Activated naive CD4-positive, alpha-beta T cell treated with anti-CD3 and anti-CD28 coated beads, Interleukin-2, amount 10 ng/mL, durations not matched to agents 7 days and 5 days (primary cell): ENCODE results near the gene ZXDC.

Experiments used
- CTCF ChIA-PET: fragments of 350-600 bp; sonication (Branson Sonifier 250); formaldehyde crosslinking; loops from one replicate; lab custom pipeline; 2021; ENCODE audit warnings: antibody characterized with exemption; lab: Charles Lee
- DNase-seq: peaks from one replicate; pipeline ENCODE4 v3.0.0-alpha.2; 2020
- H3K27ac Mint-ChIP-seq: one replicate; pipeline ENCODE4 v1.8.0; 2021; ENCODE audit warnings: mild to moderate bottlenecking, moderate library complexity, mixed read lengths
- H3K27me3 Mint-ChIP-seq: one replicate; pipeline ENCODE4 v1.8.0; 2021; ENCODE audit warnings: mild to moderate bottlenecking, mixed read lengths
- H3K36me3 Mint-ChIP-seq: one replicate; pipeline ENCODE4 v1.8.0; 2021; ENCODE audit warnings: mixed read lengths
- H3K4me1 Mint-ChIP-seq: one replicate; pipeline ENCODE4 v1.8.0; 2021; ENCODE audit warnings: mixed read lengths
- H3K4me3 Mint-ChIP-seq: one replicate; pipeline ENCODE4 v1.8.0; 2021; ENCODE audit warnings: mild to moderate bottlenecking, moderate library complexity, mixed read lengths
- H3K9me3 Mint-ChIP-seq: one replicate; pipeline ENCODE4 v1.8.0; 2021; ENCODE audit warnings: mixed read lengths

Gene ZXDC

DNA sequence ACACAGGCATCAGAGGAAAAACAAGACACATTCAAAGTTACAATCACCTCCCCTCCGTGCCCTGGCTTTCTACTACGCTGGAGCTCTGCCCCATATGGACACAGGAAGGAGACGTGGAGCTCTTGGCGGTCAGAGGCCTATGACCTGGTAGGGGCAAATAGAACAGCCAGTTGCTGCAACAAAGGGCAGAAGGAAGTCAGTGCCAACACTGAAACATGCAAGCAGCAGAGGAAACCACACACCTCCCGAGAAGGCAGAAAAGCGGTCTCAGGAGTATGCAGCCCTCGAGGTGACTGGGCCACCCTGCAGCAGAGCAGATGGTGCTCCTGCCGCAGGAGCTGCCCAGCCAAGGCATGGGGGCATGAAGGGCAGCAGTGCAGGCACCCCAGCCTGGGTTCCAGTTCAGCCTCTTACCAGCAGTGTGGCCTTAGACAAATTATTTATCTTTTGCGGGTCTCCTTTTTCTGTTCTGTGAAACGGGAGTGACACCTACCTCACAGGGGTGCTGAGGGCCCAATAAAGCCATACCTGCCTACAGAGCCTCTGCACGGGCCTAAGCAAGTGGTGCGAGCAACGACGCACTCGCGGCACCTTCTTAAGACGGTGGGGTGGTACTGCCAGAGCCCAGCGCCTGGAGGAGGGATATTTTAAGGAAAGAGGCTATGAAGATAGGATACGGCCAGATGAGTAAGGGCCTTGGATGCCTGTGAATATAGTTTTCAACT, 8.6 kb downstream of the ZXDC start:
- no peak overlapping the region for H3K4me3 Mint-ChIP-seq
- peaks cover 63% of the 10 kb centered on the region for H3K36me3 Mint-ChIP-seq
- H3K27ac Mint-ChIP-seq: no peak overlapping the region
- H3K4me1 Mint-ChIP-seq: peaks cover 20% of the 10 kb centered on the region
- no peak for DNase-seq
- no peaks in the 10 kb centered on the region for H3K27me3 Mint-ChIP-seq
- CTCF ChIA-PET: no interaction called here
- no peaks in the 10 kb centered on the region for H3K9me3 Mint-ChIP-seq

DNA sequence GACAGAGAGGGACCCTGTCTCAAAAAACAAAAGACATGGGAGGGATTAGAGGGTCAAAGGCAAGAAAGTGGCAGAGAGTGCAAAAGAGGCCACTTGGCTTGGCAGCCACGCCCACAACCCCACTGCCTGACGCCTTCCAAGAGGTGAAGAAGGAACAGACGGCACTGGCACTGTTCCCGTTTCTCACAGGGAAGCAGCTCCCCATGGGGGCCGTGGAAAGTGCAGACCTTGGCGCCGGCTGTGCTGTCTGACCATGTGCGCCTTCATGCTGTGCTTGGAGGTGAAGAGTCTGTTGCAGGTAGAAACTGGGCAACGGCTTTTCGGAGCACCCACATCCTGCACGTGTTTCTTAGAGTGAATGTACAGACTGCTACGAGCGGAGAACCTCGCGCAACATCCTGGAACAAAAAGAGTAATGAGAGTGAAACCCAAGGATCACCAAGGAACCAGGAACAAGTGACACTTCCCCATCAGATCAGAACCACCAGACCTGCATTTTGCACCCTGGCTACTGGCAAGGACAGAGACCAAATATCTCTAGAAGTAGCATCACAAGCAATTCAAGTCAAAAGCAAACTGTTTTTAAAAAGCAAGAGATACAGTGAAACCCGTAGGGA, 9.7 kb downstream of the ZXDC start:
- H3K4me1 Mint-ChIP-seq: peaks cover 15% of the 10 kb centered on the region
- H3K9me3 Mint-ChIP-seq: no peaks in the 10 kb centered on the region
- no peak for DNase-seq
- CTCF ChIA-PET: no interaction called here
- no peak overlapping the region for H3K4me3 Mint-ChIP-seq
- H3K27ac Mint-ChIP-seq: no peak overlapping the region
- H3K36me3 Mint-ChIP-seq: peaks cover 68% of the 10 kb centered on the region
- no peaks in the 10 kb centered on the region for H3K27me3 Mint-ChIP-seq

DNA sequence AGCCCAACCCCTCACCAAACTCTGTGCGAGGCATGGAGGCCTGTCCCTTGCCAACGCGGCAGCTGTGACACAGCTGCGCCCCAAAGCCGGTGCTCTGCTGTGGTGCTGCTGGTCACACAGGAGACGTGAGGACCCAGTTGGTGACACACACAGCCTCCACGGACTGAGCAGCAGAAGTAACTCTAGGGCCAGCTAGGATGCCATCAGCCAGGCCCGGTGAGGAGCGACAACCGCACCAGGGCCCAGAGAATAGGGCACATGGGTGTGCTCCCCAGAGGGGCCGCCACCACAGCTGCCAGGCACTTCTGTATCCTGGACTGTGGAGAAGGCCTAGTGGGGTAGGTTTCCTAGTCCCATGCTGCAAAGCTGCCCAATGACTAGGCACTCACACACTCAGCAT, 10.7 kb downstream of the ZXDC start:
- CTCF ChIA-PET: no interaction called here
- peaks cover 67% of the 10 kb centered on the region for H3K36me3 Mint-ChIP-seq
- no peak overlapping the region for H3K4me3 Mint-ChIP-seq
- H3K27me3 Mint-ChIP-seq: no peaks in the 10 kb centered on the region
- no peak for DNase-seq
- H3K9me3 Mint-ChIP-seq: no peaks in the 10 kb centered on the region
- no peak overlapping the region for H3K27ac Mint-ChIP-seq
- H3K4me1 Mint-ChIP-seq: peaks cover 14% of the 10 kb centered on the region

DNA sequence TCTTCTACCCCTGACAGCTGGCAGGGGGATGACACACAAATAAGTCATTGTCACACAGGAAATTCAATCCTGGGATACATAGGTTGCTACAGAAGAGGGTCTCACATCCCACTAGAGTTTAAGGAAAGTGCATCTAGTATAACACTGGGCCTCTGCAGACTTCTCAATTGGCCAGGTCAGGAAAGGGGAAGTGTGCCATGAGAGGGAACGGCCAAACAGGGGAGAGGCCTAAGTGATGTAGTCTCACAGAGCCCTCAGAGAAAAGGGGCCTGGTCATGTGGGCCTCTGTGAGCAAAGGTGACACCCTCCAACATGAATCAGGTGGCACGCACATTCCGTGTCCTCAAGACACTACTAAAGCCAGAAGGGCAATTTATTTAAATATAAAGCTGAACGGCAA, 11.2 kb downstream of the ZXDC start:
- H3K27me3 Mint-ChIP-seq: no peaks in the 10 kb centered on the region
- peaks cover 11% of the 10 kb centered on the region for H3K4me1 Mint-ChIP-seq
- H3K36me3 Mint-ChIP-seq: peaks cover 62% of the 10 kb centered on the region
- CTCF ChIA-PET: no interaction called here
- H3K4me3 Mint-ChIP-seq: no peak overlapping the region
- DNase-seq: no peak
- no peaks in the 10 kb centered on the region for H3K9me3 Mint-ChIP-seq
- no peak overlapping the region for H3K27ac Mint-ChIP-seq

DNA sequence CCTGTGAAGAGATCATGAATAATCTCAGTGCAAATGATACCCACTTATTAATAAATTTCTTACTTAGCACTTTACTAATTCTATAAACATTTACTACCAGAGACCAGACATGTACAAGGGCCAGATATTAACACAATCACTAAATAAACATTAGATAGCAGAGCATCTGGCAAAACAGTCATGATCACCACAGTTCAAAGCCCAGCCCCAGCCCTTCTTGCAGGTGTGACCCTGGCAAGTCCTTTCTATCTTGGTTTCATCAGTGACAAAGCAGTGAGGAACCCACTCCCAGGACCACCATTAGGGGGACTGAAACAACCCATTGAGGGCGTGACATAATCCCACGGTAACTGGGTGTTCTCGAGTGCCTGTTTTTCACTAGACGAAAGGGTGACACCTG, 11.6 kb downstream of the ZXDC start:
- no peaks in the 10 kb centered on the region for H3K9me3 Mint-ChIP-seq
- no peak overlapping the region for H3K27ac Mint-ChIP-seq
- no peaks in the 10 kb centered on the region for H3K27me3 Mint-ChIP-seq
- CTCF ChIA-PET: no interaction called here
- no peak for DNase-seq
- peaks cover 58% of the 10 kb centered on the region for H3K36me3 Mint-ChIP-seq
- peaks cover 10% of the 10 kb centered on the region for H3K4me1 Mint-ChIP-seq
- H3K4me3 Mint-ChIP-seq: no peak overlapping the region

DNA sequence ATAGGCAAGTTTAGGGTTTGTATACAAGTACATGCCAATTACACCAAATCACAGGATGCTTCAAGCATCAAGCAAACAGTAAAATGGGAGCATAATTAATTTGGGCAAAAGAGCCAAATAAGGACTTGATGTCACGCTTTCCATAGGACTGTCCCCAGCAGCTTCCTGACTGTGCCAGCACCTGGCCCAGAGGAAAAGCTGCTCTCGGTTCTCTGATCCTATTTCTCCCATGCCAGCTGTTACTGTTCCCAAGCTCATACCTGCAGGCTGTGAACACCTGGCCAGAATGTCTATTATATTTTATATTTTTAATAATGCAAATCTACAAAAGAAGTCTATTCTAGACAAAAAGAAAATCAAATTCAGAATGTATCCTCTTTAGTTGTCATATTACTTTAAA, 12.2 kb downstream of the ZXDC start:
- Mint-ChIP-seq H3K4me3 (no peak overlapping the region), H3K36me3 (peaks cover 54% of the 10 kb centered on the region), H3K9me3 (no peaks in the 10 kb centered on the region), H3K4me1 (peaks cover 10% of the 10 kb centered on the region), H3K27me3 (no peaks in the 10 kb centered on the region), H3K27ac (no peak overlapping the region)
- no peak for DNase-seq
- CTCF ChIA-PET: no interaction called here

DNA sequence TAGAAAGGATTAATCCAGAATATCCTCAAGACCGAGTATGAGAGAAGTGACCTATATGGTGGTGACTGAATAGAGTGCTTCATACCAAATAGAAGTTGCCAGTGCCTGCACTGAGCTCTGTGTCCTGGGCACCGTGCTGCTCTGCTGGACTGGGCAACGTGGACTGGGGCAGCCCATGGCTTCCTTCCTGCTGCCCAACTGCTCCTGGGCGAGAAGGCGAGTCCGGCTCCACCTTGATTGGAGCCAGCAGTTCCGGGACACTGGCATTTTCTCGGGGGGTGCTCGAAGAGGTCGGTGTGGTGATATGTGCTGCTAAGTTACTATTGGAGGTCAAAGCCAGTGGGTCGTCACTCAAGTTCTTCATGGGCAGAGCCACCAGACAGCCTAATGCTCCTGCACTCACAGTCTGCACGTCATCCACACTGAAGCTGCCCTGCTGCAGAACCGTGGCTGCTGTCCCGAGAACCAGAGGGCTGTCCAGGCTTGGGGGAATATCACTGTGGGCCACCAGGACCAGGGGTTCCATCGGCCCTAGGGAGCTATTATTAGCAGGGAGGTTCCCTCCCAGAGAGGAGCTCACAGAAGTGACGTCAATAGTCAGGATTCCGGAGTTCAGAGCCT, 14.1 kb downstream of the ZXDC start:
- CTCF ChIA-PET: no interaction called here
- Mint-ChIP-seq H3K27ac (no peak overlapping the region), H3K27me3 (no peaks in the 10 kb centered on the region), H3K4me3 (no peak overlapping the region), H3K4me1 (peaks cover under 1% of the 10 kb centered on the region), H3K9me3 (no peaks in the 10 kb centered on the region), H3K36me3 (peaks cover 56% of the 10 kb centered on the region)
- DNase-seq: no peak

DNA sequence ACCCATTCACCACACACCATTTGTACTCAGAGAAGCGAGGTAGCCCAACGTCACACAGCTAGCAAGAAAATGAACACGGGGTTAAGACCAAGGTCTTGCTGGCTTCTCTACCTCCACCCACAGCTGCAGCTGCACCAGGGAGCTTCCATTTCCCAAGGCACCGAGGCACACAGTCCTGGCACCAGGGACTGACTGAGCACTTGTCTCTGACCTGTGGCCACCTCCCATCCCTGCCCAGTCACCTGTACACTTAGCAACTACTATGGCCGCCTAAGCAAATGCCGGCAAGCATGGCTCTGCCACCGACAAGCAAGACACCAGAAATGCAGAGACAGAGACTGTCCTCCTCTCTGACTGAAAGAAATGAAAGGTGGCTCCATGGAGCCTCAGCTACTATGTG, 15.3 kb downstream of the ZXDC start:
- Mint-ChIP-seq H3K9me3 (no peaks in the 10 kb centered on the region), H3K27ac (no peak overlapping the region), H3K27me3 (no peaks in the 10 kb centered on the region), H3K4me1 (no peaks in the 10 kb centered on the region), H3K4me3 (no peak overlapping the region), H3K36me3 (peaks cover 51% of the 10 kb centered on the region)
- CTCF ChIA-PET: no interaction called here
- no peak for DNase-seq

DNA sequence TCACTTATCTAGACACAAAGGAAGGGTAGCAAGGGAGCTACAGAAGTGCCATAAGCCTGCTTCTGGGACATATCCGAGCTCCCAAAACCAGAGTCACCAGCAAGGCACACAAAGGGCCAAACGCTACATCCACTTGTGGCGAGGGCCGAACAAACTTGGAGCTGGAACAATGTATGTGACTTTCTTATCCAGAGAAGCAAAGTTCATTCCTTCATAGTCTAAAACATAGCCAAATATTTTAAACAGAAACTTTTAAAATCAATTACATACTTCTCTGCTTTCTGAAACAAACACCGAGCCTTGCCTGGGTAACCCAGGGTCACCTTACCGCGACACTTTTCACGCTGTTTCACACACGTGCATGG, 15.9 kb downstream of the ZXDC start:
- Mint-ChIP-seq H3K27me3 (no peaks in the 10 kb centered on the region), H3K4me3 (no peak overlapping the region), H3K36me3 (peaks cover 50% of the 10 kb centered on the region), H3K9me3 (no peaks in the 10 kb centered on the region), H3K27ac (no peak overlapping the region), H3K4me1 (no peaks in the 10 kb centered on the region)
- CTCF ChIA-PET: no interaction called here
- DNase-seq: no peak

DNA sequence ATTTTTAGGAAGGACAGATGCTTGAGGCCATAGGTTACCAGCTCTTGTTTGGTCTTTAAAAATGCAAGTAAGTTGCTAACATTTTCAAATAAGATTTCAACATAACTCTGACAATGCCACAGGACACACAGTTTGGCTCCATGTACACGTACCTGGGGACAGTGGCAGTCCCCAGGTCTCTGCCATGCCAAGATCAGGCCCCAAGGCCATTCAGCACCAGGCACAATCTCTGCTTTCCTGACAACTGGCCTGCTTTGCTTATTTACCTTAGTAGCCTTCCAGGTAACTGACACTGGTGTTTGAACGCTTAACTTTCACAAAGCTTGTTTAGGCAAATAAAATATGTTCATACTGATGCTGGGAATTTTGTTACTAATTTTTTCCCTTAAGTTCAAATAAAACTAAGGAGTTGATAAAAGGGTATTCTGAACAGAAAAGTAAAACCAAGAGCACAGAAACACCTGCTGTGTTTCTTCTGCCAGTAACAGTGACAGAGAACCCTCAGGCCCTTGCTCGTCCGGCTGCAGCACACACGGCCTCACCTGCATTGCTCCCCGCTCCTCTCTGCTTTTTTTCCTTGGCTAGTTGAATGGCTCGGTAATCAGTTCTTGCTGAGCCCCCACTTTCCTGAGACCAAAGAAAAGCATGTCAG, 16.5 kb downstream of the ZXDC start:
- no peaks in the 10 kb centered on the region for H3K9me3 Mint-ChIP-seq
- H3K27ac Mint-ChIP-seq: no peak overlapping the region
- no peak overlapping the region for H3K4me3 Mint-ChIP-seq
- H3K4me1 Mint-ChIP-seq: no peaks in the 10 kb centered on the region
- peaks cover 51% of the 10 kb centered on the region for H3K36me3 Mint-ChIP-seq
- CTCF ChIA-PET: no interaction called here
- no peaks in the 10 kb centered on the region for H3K27me3 Mint-ChIP-seq
- no peak for DNase-seq

DNA sequence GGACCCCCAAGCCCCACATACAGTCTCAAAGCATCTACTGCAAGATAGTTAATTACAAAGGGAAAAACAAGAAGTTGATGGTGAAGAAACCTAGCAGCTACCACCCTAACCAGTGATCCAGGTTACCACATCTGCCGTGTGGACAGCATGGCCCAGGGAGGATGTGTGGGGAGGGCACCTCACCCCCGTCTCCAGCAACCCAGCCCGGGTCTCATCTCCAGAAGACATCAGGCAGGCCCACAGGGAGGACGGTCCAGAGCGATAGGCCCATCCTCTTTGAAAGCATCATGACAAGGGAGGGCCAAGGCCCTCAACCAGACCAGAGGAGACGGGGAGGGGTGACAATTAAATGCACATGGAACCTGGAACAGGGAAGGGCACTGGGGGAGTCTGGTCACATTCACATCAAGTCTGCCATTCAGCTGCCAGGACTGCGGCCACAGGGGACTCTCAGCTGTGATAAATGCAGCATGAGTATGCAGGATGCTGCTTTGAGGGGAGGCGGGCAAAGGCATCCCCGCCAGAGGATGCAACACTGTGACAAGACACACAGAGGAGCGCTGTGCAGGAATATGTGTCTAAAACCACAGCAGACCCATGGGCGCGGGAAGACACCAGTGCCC, 18.8 kb downstream of the ZXDC start:
- Mint-ChIP-seq H3K4me1 (no peaks in the 10 kb centered on the region), H3K27me3 (no peaks in the 10 kb centered on the region), H3K4me3 (no peak overlapping the region), H3K27ac (no peak overlapping the region), H3K36me3 (peaks cover 40% of the 10 kb centered on the region), H3K9me3 (no peaks in the 10 kb centered on the region)
- CTCF ChIA-PET: no interaction called here
- no peak for DNase-seq

DNA sequence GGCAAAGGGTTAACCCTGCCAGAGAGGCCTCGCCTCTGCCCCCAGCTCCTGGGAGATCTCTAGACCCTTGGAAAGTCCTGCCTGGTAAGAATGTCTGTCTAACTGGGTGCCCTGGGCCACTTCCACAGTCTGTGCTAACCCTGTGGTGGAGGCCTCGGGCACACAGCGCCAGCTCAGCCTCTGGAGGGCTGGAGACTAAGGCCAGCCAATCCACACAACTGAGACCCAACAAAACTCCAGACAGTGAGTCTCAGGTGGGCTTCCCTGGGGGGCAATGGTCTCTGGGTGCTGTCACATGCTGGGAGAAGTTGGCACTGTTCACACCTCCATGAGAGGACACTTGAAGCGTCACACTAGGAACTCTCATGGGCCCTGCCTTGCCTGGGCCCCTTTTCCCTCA, 19.5 kb downstream of the ZXDC start:
- no peak for DNase-seq
- peaks cover 39% of the 10 kb centered on the region for H3K36me3 Mint-ChIP-seq
- H3K4me1 Mint-ChIP-seq: no peaks in the 10 kb centered on the region
- no peaks in the 10 kb centered on the region for H3K9me3 Mint-ChIP-seq
- H3K27ac Mint-ChIP-seq: no peak overlapping the region
- H3K4me3 Mint-ChIP-seq: no peak overlapping the region
- CTCF ChIA-PET: no interaction called here
- H3K27me3 Mint-ChIP-seq: no peaks in the 10 kb centered on the region

DNA sequence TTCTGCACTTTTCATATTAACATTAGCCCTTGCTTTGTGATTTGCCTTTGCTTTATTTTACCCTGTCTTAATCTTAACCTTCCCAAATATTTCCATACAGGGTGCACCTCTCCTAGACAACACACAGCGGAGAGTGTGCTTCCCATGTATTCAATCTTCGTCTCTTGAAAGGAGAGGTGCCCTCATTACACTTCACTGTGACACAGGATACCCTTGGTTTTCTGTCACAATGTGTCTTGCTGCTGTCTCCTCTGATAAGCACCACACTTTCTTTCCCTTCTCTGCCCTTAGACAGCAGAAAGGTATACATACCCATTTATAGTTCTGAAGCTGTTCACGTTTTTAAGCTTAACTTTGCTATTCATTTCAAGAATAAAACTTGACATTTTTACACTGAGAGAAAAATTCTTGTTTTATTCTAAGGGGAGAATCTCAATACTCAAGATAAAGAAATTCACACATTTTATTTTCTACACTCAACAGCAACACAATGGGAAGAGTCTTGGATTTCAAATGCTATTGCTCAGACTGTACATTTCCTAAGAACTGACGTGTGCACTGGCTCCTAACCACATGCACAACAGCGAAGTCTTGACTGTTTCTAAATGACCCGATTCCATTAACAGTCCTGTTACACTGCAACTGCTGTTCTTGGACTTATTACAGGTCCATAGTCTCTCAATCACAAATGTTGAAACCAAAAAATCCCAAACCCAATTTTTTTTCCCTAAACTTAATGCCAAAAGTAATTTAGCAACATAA, 21.1 kb downstream of the ZXDC start:
- no peak for DNase-seq
- CTCF ChIA-PET: no interaction called here
- Mint-ChIP-seq H3K27me3 (no peaks in the 10 kb centered on the region), H3K27ac (no peak overlapping the region), H3K4me3 (no peak overlapping the region), H3K9me3 (no peaks in the 10 kb centered on the region), H3K4me1 (no peaks in the 10 kb centered on the region), H3K36me3 (peaks cover 33% of the 10 kb centered on the region)

DNA sequence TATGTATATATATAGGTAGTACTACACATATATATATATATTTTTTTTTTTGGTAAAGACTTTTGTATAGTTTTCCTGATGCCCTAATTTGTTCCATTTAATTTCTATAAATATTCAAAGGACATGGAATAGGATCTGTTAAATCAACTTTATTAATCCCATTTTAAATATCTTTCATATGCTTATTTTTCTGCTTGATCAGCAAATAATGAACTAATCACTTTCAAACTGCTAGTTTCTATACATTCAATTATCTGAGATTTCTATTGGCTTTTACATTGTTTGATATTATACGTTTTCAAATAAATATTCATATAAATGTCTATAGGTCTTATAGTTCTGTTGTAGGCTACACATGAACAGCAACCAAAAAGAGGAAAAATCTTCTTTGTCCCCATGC, 21.7 kb downstream of the ZXDC start:
- Mint-ChIP-seq H3K27me3 (no peaks in the 10 kb centered on the region), H3K27ac (no peak overlapping the region), H3K36me3 (peaks cover 34% of the 10 kb centered on the region), H3K4me1 (no peaks in the 10 kb centered on the region), H3K4me3 (no peak overlapping the region), H3K9me3 (no peaks in the 10 kb centered on the region)
- CTCF ChIA-PET: no interaction called here
- DNase-seq: no peak
